CD4-positive, alpha-beta T cell treated with Interleukin-1 beta for 1 hour (primary cell): Measurements from ENCODE around the gene FDPS.
"Not testable (repeated sequence)": the region's sequence is repeated elsewhere in the genome, so short reads cannot be mapped to it uniquely, and the experiment has no call there.

Experiments
- DNase-seq, 2 donors: peaks; one replicate each; pipeline ENCODE4 v3.0.0-alpha.2; 2020 to 2022

FDPS gene

DNA sequence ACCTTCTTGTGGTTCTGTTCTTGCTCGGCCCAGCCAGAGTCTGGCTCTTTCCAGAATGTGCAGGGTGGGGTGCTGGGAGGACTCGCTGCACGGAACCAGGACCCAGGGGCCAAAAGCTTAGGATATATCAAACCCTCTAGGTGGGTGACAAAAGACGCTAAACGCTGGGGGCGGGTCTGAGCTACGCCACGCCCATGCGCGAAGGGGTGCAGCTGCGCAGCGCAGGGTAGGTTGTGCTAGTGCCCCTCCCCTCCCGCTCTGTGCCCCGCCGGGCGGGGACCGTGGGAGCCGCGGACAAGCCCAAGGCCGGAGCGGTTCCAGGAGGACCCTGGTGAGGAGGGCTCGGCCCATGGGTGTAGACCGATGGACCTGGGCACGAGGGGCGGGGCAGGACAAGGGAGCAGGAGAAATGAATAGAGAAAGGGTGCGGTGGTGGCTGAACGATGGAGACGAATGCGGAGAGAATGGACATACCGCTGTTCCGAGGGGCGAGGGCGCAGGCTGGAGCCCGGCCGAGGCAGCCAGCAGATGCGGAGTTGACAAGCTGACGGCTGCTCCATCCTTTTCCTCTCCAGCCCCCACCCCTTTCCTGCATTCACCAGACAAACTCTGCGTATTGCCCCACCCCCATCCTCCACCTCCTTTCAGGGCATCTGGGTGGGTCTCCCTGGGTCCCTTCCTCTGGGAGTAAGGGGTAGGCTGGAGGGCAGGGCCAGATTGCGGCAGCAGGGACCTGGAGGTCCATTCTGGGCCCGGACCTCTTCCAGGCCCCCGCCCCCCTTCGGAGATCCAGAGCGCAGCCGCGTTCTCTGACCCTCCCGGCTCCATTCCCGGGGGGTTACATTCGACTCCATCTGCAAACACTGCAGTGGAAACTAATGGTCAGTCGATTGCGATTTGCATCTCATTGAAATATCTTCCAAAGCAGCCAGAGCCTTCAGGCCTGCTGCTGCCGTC is 12.3 kb downstream of the FDPS start, which contains the start of gene RUSC1:
RUSC1 (plus strand) TSS at position 234 of the 957 bp plus-strand sequence. CDS start 880 bp downstream, outside the sequence.
- DNase-seq = peak; percentile 71 to 76

DNA sequence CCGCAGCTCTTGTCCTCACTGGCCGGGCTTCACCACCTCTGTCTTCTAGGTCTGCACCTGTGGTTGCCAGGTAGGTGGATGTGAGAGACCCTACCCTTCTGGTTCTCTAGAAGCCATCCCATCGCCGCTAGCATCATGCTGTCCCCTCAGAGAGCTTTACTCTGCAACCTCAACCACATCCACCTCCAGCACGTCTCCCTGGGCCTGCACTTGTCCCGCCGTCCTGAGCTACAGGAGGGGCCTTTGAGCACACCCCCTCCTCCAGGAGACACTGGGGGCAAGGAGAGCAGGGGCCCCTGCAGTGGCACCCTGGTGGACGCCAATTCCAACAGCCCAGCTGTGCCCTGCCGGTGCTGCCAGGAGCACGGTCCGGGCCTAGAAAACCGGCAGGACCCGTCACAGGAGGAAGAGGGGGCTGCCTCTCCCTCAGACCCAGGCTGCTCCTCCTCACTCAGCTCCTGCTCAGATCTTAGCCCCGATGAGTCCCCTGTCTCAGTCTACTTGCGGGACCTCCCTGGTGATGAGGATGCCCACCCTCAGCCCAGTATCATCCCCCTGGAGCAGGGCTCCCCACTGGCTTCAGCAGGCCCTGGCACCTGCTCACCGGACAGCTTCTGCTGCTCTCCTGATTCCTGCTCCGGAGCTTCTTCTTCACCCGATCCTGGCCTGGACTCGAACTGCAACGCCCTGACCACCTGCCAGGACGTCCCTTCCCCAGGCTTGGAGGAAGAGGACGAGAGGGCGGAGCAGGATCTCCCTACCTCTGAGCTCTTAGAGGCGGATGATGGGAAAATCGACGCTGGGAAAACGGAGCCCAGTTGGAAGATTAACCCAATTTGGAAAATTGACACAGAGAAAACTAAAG is 13.2 kb downstream of the FDPS start:
- DNase-seq = no peak

DNA sequence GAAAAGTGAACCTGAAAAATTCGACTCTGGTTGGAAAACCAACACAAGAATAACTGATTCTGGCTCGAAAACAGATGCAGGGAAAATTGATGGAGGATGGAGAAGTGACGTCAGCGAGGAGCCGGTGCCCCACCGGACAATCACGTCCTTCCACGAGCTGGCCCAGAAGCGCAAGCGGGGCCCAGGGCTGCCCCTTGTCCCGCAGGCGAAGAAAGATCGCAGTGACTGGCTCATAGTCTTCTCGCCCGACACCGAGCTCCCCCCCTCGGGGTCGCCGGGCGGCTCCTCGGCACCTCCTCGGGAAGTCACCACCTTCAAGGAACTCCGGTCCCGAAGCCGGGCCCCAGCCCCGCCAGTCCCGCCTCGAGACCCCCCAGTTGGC is 13.9 kb downstream of the FDPS start:
- no peak for DNase-seq

DNA sequence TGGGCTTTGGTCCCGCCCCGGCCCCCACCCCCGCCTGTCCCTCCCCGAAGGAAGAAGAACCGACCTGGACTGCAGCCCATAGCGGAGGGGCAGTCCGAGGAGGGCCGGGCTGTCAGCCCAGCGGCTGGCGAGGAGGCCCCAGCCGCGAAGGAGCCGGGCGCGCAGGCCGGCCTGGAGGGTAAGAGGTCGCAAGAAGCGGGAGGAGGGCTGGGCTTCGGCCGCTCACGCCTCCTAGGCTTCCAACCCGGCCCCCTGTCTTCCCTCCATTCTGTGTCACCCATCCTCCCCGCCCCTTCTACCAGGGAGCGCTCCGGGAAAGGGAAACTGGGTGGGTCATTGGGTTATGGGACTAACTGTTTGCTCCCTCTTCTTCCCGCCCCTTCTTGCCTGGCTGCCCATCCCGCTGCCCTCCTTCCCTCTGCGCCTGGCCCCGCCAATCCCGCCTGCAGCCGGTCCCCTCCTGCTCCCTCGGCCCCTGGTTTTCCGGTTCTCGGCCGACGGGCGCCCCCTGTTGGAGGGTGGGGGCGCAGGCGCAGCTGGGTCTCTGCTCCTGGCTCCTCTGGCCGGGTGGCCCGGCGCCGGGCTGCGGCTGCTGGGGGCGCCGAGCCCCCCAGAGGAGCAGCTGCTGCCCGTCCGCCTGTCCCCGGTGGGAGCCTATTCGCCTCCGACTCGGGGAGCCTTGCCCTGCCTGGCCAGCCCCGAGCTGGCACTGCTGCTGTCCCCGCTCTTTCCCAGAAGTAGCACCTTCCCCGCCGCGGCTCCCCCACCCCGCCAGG is 14.5 kb downstream of the FDPS start:
- DNase-seq = peak; percentile 81 to 84

DNA sequence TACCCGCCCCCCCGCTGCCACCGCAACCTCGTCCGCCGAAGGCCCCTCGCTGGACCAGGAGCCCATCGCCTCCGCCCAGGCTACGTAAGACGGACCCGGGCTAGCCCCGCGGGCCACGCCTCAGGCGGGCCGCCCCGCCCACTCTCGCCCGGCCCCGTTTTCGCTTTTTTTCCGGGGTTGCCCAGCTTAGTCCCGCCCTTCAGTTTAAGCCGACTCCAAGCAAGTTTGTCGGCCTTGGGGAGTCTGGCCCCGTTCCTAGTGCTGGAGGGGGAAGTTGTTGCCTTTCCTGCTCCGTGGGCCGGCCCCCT is 15.0 kb downstream of the FDPS start:
- DNase-seq = peak; percentile 83 to 87

DNA sequence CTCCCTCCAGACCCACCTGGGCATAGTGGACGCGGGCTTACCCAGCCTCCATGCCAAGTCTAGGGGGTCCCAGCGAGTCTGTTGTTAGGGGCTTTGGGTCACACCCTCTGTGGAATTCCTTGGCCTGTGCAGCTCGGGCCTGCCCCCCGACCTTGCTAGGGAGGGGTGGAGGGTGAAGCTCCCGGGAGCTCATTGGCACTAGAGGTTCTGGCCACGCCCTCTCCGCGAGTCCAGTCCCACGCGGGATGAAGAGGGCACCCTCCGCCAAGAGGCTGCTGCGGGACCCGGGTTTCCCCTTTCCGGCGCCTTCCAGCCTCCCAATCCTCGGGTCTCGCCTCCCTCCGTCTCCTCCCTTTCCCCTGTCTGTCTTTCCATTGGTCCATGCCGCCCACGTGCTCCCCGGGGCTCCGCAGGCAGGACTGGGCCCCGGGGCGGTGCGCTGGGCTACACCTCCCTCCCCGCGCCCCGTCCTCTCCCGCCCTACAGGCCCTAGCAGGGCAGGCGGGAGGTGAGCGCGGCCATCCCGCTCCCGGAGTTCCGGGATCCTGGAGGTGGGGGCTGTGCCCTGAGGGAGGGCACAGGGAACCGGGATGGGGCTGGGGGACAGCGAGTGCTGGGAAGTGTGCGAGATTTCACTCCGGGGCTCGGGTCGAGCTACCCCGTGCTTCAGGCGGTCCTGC is 15.5 kb downstream of the FDPS start:
- peak; percentile 89 to 91 for DNase-seq

DNA sequence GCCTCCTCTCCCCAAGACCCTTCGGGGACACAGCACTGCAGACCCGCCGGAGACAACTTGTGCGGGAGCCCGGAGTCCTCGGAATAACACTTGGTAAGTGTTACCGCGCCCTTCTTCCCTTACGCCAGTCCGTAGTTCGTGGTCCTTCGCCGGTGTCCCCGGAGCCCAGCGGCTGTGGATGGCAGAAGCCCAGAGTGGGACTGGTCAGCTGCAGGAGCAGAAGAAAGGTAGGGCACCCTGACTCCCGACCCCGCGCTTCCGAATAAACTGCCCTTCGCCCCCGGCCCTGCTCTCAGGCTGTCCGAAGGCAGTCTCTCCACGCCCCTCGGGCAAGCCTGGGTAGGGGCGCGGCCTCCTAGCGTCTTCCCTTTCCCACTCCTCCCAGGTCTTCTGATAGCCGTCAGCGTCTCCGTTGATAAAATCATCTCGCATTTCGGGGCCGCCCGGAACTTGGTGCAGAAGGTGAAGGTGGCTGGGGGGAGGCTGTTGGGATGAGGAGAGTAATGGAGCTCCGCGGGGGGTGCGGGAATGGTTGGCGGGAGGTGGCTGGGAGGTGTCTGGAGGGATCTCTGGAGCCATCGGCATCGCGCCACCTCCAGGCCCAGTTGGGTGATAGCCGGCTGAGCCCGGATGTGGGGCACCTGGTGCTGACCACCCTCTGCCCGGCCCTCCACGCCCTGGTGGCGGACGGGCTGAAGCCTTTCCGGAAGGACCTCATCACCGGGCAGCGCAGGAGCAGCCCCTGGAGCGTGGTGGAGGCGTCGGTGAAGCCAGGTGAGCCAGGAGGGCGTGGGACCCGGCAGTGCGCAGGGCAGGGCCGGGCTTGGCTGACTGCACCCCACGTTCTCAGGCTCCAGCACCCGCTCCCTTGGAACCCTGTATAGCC is 16.3 kb downstream of the FDPS start:
- DNase-seq = no peak

DNA sequence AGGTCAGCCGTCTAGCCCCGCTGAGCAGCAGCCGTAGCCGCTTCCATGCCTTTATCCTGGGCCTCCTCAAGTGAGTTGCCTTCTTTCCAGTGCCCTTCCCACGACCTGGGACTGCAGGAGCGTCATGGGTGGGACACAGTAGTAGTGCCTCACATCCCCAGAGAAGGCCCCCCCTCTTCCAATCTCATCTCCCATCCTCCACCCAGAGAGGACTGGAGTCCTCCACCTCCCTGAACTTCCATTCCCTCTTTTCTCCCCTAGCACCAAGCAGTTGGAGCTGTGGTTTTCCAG is 16.9 kb downstream of the FDPS start:
- no peak for DNase-seq

DNA sequence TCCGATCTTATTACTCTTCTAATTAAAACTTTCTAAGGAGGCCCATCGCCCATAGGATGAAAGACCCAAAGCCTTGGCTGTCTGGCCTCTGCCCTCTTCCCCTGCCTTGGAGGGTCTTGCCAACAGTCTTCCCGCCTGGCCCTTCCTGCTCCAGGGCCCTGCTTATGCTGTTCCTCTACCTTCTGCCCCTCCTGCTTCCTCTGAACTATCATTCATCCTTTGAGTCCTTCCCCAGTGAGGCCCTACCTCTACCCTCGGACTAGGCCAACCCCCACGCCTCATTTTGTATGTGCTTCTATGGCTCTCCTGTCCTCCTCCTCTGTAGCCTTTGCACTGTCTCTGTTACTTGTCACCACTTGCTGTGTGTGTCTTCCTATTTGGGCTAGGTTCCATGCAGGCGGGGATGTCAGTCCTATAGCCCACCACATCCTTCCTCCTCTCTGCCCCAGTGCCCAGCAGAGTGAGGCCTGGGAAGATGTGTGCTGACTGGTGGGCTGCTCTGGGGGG is 17.4 kb downstream of the FDPS start:
- no peak for DNase-seq

DNA sequence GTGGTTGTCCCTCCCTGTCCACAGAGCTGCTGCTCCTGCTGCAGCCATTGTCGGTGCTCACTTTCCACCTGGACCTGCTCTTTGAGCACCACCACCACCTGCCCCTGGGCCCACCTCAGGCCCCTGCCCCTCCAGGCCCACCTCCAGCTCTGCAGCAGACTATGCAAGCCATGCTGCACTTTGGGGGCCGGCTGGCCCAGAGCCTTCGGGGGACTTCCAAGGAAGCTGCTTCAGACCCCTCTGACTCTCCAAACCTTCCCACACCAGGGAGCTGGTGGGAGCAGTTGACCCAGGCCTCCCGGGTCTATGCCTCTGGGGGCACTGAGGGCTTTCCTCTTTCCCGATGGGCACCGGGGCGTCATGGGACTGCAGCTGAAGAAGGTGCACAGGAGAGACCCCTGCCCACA is 18.0 kb downstream of the FDPS start:
- DNase-seq = no peak

DNA sequence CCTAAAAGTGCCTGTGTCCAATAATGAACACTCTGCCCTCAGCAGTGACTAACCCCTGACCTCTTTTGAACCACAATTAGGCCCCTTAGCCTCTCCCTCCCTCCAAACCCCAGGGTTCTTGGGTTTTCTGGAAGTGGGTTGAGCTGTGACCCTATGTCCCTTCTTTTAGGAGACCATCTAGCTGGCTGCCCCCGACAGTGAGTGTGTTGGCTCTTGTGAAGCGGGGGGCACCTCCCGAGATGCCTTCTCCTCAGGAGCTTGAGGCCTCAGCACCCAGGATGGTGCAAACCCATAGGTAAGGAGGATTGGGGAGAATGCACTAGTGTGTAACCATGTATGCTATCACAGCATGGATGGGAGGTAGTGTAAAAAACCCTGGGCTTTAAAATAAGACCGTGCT is 19.3 kb downstream of the FDPS start:
- DNase-seq = no peak

DNA sequence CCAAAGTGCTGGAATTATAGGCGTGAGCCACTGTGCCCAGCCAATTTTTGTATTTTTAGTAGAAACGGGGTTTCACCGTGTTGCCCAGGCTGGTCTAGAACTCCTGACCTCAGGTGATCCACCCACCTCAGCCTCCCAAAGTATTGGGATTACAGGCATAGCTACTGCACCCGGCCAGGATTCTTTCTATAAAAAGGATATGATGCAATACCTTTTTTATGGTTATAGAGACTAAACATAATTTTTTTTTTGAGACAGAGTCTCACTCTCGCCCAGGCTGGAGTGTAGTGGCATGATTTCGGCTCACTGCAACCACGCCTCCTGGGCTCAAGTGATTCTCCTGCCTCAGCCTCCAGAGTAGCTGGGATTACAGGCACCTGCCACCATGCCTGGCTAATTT is 20.2 kb downstream of the FDPS start:
- not testable (repeated sequence) for DNase-seq

DNA sequence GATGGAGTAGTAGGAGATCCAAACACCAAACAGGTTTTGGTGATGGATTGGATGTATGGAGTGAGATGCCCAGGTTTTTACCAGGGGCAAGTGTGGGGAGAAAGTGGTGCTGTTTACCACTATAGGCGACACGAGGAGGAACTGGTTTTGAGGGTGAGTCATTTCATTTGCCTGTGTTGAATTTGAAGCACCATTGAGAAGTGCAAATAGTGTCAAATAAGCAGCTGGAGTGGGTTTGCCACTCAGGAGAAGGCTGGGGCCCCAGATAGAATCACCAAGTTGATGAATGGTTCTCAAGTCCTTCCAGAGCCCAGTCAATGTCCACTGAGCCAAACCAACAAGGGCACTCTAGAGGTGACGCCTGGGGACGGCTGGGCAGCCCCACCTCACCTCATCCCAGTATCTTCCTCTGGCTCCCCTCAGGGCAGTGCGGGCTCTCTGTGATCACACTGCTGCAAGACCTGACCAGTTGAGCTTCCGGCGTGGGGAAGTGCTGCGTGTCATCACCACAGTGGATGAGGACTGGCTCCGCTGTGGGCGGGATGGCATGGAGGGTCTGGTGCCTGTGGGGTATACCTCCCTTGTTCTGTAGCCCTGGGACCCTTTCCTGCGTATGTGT is 21.4 kb downstream of the FDPS start:
- DNase-seq = no peak

DNA sequence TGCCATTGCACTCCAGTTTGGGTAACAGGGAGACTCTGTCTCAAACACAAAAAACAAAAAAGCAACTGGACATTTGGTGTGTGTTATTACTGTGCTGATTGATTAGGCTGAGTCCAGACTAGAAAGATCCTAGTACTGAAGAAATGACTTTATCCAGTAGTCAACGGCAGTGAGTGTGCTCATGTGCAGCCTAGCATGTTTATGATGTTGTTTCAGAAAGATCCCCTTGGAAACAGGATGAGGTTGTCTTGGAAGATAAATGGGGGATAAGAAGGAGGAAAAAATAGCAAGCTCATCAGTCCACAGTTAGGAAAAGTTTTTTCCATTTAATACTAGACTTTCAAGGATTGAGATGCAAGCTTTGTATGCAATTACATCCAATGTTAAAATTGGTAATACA is 26.3 kb downstream of the FDPS start:
- DNase-seq = no peak

DNA sequence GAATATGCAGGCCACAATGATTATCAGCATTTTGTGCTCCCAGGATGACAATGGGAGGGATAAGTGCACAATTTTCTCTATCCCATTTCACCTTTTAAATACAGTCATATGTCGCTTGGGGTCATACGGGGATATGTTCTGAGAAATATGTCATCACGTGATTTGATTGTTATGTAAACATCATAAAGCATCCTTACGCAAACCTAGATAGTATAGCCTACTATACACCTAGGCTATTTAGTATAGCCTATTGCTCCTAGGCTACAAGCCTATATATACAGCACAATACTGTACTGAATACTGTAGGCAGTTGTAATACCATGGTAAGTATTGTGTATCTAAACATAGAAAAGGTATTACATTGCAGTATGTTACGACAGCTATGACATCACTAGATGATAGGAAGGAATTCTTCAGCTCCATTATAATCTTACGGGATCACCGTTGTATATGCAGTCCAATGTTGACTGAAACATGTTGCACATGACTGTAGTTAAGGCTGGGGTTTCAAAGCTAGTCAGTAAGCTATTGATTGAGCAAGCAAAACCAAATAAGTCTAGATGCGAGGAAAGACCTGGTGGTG is 30.9 kb downstream of the FDPS start:
- no peak for DNase-seq

DNA sequence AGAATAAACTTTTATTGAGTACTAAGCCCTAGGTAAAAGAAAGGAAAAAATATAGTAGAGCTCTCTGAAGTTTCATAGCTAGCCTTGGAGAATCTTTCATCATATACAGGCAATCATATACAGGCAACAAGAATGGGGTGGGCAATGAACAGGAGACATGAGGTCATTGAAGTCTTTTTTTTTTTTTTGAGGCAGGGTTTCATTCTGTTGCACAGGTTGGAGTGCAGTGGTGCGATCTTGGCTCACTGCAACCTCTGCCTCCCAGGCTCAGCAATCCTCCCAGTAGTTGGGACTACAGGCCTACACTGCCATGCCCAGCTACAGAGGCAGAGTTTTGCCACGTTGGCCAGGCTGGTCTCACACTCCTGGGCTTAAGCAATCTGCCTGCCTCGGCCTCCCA is 34.2 kb downstream of the FDPS start:
- no peak for DNase-seq

DNA sequence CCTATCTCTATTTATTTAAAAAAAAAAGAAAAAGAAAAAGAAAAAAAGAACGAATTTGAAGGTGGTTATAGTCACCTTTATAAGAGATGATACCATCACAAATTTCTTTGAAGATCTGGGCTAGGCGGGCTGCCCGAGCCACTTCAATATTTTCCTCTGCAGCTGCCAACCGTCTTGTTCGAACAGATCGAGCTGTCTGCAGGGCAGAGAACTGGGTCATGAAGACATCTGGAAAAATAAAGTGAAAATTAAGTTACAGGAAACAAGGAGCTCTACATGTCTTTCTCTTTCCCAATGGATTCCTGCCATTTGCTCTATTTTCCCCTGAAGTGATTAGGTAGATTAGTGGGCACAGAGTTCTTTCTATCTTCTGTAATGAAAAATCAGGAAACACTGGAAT is 44.0 kb downstream of the FDPS start:
- DNase-seq = no peak

DNA sequence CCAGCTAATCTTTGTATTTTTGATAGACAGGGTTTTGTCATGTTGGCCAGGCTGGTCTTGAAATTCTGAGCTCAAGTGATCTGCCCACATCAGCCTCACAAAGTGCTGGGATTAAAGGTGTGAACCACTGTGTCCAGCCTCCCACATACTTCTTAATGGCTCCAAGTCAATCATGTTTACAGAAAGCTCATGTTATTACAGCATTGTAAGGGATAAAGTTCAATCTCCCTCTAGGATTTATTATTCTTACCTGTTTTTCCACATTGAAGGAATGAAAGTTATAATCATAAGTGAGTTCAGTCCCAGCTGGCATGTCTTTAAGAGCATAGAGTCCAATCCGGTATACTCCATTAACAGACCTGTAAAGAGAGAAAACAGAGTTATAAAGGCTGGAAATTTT is 51.4 kb downstream of the FDPS start:
- no peak for DNase-seq
